HG03060 (cell line): ENCODE data around the gene TACC2.

Experiments used
- ATAC-seq: cut with Tn5 transposase; IDR thresholded peaks from one replicate; pipeline ENCODE4 v1.9.1; 2021; ENCODE audit warnings: low read depth, moderate number of reproducible peaks; ENCODE audit not compliant: unreplicated experiment

TACC2 gene

DNA sequence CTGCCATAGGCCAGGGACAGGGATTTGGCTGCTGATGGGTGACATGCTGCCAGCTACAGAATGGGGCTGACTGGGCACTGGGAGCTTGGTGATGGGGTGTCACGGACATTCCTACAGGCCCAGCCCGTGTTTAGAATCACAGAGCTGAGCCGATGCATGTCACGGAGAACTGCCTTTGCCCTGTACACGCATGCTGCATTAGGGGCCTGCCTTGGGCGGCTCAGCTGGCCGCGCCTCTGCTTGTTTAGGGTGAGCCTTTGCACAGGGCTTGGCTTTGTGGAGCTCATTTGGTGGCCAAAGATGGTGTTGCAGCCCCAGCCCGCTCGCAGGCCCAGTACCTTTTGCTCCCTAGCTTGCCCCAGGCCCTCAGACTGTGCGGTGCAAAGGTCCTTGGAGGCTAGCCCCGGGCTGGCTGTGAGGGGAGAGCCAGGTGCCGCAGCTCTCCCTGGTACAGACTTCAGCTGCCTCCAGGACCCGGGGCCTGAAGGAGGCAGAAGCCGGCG lies 173.8 kb downstream of the TACC2 start:
- ATAC-seq: no peak

DNA sequence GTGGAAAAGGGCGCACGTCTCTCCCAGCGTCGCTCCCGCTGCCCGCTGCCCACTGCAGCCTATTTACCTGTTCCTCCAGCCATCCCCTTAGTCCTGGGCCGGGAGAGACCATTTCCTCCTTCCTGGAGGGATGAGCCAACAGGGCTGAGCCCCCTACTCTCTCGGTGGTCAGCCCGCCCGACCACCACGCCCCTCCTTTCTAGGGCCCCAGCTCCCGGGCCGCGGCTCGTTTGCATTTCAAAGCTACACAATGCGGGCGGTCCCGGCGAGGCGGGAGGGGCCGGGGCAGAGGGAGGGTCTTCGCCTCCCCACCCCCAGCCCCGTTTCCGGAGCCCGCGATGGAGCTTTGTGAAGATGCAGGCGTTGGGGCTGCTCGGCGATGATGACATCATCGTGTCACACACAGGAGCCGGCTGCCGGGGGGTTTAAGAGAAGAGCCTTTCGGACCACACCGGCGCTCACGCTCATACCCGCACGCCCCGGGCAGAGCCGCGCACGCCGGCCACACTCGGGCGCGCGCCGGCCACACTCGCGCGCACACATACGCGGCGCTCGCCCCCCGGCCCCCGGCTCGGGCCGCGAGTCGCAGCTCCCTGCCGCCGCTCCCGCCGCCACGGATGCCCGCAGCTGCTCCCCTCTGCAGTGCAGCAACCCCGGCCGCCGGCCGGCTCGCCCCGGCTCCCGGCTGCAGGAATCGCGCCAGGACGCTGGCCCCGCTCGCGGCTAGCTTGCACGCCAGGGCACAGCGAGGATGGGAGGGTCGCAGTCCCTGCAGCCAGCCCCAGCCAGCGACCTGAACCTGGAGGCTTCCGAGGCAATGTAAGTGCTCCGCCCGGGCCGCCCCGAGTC lies 174.4 kb downstream of the TACC2 start:
- ATAC-seq: no peak

DNA sequence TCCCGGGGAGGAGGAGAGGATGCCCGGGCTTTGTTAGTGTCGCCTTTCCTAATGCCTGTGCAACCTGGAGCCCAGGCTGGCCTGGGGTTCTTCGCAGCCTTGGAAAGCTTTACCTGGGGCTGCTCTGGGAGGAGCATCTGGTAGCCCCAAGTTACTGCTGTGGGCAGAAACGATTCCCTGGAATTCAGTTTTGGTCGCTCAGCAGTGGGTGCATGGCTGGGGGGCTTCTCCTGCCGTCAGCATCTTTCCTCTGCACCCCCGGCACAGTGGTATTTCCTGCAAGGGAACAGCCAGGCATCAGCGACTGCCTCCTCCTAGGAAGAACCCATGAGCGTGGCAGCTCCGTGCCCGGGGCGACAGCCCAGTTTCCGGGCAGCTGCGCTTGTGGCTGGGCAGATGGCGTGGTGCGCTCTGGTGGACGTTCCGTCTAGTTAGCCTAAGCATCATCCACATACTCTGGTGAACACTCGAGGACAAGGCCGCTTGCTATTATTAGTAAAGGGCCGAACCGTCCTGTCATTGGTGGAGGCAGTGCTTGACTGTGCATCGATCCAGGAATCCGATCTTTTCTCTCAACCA lies 175.1 kb downstream of the TACC2 start:
- no peak for ATAC-seq

DNA sequence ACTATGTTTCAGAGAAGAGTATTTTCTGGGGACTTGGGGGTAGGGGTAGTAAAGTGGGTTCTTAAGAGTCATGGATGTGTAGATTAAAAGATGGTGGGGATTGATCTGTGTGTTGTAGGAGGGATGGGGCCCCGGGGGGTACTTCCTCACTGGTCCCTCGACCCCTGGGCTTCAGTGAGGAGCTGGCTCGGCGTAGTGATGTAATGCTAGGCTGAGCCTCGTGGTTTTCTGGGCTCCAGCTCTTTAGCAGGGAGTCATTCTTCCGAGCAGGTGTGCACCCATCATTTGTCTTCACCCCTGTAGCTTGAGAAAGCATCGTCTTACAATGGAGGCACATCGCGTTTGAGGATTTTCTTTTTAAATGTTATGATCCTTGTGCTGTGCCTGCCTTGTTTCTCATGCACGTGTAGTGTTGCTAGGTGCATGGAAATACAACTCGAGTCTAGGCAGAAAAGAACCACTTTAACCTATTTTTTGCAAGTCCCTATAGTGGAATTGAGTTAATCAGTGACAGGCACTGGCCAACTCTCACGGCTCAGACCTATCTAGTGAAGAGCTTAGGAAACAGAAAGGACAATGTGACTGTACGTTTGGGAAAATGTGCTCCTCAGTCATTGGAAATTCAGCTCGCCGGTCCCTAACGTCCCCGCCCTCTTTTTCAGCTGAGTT lies 176.0 kb downstream of the TACC2 start:
- ATAC-seq: no peak

DNA sequence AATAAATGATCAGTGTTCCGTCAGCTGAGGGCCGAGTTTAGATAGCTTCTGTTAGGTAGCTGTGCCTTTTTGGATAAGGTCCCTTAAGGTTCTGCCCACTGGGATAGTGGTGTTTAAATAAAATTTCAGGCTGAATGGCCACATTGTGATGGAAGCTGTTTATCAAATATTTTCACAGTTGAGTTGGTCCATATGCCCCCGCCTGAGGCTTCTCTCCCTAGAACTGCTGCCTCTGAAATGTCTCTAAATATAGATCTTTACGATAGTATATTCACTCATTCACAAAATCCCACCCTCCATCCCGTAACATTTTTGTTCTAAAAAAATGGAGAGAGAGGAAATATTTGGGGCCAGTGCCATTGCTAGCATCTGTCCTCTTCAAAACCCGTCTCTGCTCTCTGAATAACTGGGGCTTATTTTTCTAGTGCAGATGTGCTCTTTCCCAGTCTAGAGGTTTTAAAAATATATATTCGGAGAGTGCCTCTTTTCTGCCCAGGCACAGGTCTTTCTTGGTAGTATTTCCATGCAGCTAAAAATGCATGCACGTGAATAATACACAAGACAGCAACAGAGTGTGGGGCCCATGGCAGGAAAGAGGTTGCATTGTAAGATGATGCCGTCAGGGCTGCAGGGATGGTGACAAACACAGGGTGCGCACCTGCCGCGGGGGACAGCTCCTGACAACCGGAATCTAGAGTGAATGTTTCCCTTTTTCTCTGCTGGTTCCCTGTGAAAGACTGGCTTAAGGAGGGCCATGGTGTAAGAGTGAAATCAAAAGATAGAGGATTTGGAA lies 176.7 kb downstream of the TACC2 start:
- no peak for ATAC-seq

DNA sequence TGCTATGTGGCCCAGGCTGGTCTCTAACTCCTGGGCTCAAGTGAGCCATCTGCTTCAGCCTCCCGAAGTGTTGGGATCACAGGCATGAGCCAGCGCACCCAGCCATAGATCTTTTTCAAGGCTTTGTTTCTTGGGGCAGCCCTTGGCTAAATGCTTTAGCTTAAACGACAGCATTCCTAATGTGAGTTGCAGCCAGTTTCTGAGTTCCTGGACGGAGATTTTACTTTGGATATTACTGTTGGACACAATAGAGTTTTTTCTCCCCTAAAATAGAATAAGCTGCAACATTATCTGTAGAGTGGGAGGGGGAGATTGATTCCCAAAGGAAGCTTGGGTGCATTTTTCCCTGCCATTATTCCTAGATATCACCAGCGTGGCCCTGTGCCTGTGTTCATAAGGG lies 179.1 kb downstream of the TACC2 start:
- no peak for ATAC-seq

DNA sequence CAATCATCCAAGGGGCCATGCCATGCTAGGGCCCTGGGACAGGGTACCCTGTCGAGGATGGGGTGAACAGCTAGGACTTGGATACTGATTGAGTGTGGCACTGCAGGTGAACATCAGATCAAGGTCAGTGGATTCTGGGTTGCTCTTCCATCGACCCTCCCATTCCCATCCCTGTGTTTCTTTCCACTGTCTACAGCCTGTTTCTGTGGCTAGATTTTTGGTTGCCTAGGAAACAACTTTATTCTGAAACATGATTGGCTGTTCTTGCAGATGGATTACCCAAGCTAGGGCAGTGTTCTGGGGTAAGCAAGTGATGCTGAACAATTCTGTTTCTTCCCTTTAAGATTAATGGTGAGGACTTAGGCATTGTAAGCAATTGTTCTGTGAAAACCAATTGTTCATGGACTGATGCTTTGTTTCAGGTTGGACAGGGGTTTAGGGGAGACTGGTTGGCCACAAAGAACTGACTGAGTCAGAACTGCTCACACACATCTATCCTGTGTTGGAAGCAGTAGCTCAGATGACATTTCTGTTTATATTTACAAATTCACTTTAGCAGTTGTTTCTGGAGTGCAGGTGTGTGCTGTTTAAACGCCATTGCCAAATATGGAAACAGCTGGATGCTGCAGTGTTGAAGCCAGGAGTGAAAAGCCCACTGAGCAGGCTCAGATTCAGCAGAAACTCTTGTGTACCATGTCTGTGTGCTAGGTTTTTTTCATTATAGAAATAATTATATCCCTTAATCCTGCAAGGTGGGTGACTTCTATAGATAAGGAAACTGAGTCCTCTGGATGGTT lies 179.8 kb downstream of the TACC2 start:
- ATAC-seq: no peak

DNA sequence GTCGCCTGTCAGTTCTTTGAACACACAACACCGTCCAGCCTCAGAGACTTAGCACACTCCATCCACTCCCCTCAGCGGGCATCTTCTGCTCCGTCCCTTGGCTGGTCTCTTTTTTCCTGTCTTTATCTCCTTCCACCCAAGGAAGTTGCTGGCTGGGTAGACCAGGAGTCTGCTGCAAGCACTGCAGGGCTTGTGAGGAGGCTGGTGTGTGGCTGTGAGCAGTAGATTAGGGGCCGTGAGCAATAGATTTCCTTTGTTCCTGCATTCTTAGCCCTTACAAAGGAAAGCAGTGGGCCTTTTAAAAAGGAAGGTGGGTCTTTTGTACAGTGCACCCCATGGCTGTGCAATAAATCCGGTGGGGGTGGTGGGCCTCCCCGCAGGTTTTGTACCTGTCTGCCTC lies 181.8 kb downstream of the TACC2 start:
- no peak for ATAC-seq

DNA sequence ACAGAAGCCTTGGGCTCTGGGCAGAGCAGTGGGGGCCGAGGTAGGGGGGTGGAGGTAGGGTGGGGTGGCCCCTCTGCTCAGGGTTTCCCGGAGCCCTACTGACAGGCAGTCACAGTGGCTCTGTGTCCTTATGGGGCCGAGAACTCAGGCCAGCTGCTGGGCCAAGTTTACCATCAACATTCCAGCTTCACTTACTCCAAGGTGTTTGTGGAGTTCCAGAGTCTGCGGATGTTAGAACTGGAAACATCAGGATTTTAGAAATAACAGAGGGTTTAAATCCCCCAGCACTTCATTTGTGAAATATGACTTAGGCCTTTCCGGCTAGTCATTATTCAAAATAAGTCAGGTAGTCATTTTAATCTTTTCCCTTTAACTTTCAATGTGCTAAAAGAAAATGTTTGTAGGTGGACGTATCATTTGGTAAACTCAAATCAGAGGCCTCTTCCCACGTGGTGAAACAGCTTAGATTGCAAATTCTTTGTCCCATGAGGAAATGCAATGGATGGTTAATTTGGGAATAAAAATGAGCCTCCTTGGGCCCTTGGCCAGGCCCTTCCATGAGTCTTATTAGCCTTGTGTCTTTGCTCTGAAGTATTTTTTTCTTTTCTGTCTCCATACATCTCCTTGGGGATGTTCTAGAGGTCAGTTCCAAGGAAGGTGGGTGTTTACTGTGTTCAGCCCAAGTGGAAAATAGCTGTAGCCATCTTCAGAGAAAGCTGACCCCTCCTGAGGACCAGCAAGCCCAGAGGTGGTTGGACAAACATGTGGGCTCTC lies 182.5 kb downstream of the TACC2 start:
- ATAC-seq: no peak

DNA sequence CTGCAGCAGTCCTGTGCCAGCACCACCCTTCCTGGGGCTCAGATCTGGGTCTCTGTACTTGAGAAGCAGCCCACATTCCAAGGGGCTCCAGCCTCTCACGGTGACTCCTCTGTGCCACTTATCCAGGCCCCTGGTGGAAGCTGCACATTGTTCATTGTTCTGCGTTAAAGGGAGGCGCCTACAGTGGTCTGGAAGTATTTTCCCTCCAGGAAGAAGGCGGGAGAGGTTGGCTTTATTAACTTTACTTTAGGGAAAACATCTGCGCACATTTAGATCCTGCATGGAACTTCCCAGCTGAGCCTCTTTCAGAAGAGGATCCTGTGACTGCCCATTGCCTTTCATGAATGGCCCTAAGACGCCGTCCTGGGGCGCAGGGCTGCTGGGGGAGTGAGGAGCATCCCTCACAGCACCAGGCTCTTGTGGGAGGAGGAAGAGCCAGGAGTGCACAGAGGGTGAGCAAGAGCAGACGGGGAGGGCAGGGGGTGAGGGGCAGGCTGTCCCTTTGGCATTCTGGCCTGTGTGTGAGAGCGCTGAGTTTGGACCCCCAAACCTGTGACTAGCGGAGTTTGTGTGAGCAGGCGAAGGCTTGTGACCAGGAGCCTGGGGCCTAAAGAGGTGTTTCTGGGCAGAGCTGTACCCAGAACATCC lies 183.5 kb downstream of the TACC2 start:
- ATAC-seq: no peak

DNA sequence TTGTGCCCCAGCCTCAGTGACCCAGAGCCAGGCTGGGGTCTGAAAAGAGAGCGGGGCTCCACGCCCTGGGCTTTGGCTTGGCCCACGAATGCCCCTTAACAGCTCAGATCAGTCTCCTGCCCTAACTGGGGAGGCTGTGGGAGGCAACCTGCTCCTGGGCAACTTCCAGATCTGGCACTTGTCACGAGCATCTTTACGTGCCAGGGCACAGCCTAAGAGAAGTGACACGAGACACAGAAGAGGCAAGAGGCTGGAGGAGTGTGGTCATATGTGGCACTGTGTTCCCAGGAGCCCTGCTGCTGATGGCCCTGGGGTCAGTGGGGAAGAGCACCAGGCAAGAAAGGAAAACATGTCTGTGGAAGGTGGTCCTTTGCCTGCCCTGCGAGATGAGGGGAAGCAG lies 184.4 kb downstream of the TACC2 start:
- ATAC-seq: no peak

DNA sequence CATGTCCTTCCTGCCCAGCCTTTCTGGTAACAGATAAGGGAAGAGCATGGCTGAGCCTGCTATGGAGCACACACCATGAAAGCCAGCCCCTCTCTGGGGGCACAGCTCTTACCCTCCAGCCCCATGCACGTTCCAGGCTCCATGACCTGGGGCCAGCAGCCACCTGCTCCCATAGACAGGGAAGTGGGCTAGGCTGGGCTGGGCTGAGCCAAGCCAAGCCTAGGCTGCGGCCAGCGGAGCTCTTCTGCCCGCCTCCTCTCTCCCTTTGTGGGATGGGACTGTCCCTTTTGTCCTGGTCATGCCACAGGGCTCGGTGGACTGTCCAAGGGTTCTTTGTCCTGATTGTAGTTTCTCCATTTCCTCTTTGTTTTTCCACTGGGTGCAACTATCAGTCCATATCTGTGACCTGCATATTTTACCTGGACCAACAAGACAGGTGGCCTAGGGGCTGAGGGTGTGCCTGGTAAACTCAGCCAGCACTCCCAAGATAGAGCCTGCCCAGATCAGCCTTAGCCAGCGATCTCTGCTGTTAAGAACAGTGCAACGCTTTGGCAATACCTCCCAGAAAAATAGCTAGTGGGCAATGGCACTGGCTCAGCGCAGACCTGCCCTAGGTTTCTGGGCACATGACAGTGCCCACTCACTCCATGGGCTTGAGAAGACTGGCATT lies 184.9 kb downstream of the TACC2 start:
- ATAC-seq: no peak

DNA sequence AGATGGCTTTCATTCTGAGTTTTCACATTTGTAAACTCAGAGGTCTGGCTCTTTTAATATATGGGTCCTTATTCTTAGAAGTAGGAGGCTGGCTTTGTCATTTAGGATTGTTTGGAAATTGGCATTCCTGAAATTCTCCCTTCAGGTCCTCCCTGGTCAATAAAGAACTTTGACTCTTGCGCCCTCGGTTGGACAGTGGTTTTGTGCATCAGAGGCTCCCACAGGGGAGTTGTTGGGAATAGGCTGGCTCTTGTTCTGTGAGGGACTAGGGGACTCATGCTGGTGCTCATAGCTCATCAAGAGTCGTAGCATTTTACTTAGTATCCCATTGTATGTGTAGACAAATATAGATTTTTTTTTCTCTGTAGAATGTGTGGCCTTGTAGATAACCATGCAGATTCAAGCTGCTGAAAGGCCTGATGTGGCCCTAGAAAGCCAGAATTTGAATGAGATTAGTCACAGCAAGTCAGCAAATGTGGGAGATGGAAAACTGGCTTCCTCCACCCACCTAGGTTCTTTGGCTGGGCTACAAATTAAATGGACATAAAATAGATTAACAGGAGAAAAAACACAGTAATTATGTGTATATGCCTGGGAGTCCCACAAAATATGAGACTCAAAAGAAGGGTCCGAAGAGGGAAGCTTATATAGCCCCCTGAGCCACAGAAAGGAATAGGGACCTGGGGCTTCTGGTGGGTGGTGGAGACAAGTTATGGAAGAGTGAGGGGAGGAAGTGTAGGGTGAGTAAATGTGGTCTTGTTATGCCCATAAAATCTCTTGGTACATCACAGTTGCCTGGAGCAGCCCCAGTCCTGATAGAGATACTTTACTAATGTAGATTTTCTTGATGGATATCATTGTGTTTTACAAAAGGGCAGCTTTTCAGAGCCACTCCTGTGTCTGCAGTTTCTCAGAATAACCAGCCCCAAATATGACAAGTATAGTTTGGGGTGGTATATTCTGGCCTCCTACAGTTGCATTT lies 187.6 kb downstream of the TACC2 start:
- ATAC-seq: no peak

DNA sequence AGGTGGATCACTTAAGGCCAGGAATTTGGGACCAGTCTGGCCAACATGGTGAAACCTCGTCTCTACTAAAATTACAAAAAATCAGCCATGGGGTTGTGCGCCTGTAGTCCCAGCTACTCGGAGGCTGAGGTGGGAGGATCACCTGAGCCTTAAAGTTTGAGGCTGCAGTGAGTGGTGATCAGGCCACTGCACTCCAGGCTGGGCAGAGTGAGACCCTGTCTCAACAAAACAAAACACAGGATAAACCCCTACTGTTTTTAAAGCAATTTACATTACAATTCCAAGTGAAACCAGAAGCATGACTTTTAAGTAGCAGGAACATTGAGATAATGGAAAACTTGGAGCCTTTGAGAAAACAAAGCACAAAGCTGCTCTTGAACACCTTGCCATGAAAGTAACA lies 189.7 kb downstream of the TACC2 start:
- ATAC-seq: no peak

DNA sequence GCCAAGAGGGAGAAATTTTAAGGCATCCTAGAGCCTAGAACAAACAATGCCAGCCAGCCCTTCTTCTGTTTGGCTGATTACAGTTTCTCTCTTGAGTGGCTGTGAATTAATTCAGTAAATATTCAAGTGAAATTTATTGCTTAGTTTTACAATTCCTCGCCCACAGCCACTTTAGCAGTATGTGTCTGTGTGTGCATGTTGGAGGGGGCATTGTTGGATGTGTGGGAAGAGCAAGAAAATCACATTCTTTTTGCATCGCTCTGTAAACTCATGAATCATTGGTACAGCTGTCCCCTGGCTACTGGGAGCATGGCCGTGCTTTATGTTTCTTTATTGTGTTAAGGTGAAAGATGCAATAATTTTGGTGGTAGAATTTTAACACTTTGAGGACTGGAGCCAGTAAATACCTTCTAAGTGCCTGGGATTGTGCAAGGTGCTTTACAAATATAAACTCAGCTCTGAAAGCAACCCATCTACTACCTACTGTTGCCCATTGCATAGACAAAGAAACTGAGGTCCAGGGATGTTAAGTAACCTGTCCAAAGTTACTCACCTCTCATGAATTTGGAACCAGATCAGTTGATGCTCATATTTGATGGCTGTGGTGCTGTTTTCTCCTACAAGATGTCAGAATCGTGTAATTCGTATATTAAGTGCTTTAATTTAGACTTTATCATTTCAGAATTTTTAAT lies 192.2 kb downstream of the TACC2 start:
- ATAC-seq: no peak

DNA sequence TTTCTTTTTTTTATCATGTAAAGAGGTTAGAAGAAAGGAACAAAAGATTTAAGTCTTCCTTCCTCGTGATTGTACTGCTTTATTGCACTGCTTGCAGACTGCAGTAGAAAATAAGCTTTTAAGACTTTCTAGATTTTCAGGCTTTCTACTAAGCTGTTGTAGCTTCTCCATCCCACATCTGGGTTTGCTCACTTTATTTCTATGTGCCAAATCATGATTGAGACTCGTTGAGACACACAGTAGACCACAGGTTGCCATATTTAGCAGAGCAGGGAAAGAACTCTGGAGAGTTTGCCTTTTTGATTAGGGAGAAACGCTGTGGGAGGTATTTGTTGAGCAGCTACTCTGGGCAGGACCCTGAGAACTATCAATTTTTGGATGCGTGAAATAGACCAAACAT lies 192.9 kb downstream of the TACC2 start:
- ATAC-seq: no peak

DNA sequence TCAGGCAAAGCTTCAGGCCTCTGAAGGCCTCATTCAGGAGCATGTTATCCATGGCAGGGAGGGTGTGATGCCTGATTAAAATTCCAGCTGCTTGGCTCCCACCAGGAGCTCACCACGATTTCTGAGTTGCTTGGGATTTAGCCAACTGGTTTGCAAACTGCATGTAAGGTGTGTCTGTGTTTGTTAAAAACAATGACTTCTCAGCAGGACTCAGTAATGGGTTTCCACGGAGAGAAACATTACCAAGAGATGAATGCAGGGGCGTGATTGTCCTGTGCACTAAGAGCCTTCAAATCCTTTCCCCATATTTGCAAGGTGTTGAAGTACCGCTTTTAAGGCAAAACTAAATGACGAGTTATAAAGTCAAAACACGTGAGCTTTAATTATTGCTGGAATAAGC lies 193.3 kb downstream of the TACC2 start:
- no peak for ATAC-seq
